Liver (tissue), 9 donors: ENCODE results near the gene CLPTM1L. TPM values are rescaled to one million over a fixed set of nuclear protein-coding genes. Genes with fewer than 3 reads are reported as not detected.
"Not testable (repeated sequence)": the region's sequence is repeated elsewhere in the genome, so short reads cannot be mapped to it uniquely, and the experiment has no call there.

Experiments used
- DNase-seq: peaks from one replicate; pipeline ENCODE4 v3.0.0-alpha.2; 2017; ENCODE audit warnings: low spot score
- H3K27ac ChIP-seq, 2 donors: one replicate each; pipeline ENCODE4 v1.7.0; 2013; ENCODE audit warnings: inconsistent platforms in 2 of 2, low read length in 2 of 2, control low read depth in 1 of 2, low read depth in 1 of 2, mild to moderate bottlenecking in 1 of 2
- H3K27me3 ChIP-seq, 4 donors: one replicate each; pipeline versions ENCODE4 v1.6.1 to v1.7.0; 2013; ENCODE audit warnings: low read length in 3 of 4, inconsistent platforms in 1 of 4, mild to moderate bottlenecking in 1 of 4, moderate library complexity in 1 of 4; ENCODE audit not compliant: control insufficient read depth in 4 of 4, insufficient read depth in 4 of 4
- H3K36me3 ChIP-seq, 4 donors: one replicate each; pipeline versions ENCODE4 v1.6.1 to v1.7.0; 2013; ENCODE audit warnings: low read length in 3 of 4, mild to moderate bottlenecking in 3 of 4, low read depth in 1 of 4, moderate library complexity in 1 of 4; ENCODE audit not compliant: control insufficient read depth in 4 of 4, insufficient read depth in 3 of 4
- H3K4me1 ChIP-seq, 4 donors: one replicate each; pipeline versions ENCODE4 v1.6.1 to v1.7.0; 2013; ENCODE audit warnings: low read length in 3 of 4, mild to moderate bottlenecking in 3 of 4, moderate library complexity in 1 of 4; ENCODE audit not compliant: control insufficient read depth in 4 of 4, insufficient read depth in 4 of 4
- H3K4me3 ChIP-seq, 3 donors: one replicate each; pipeline versions ENCODE4 v1.6.1 to v1.7.0; 2013; ENCODE audit warnings: low read length in 3 of 3, control low read depth in 1 of 3, low read depth in 1 of 3, mild to moderate bottlenecking in 1 of 3
- H3K9ac ChIP-seq, 2 donors: one replicate each; pipeline ENCODE4 v1.7.0; 2013; ENCODE audit warnings: low read length in 2 of 2, mild to moderate bottlenecking in 2 of 2, moderate library complexity in 2 of 2, control low read depth in 1 of 2, low read depth in 1 of 2
- H3K9me3 ChIP-seq, 4 donors: one replicate each; pipeline versions ENCODE4 v1.6.1 to v1.7.0; 2013; ENCODE audit warnings: low read length in 3 of 4; ENCODE audit not compliant: control insufficient read depth in 4 of 4
- CTCF ChIP-seq: fragments of 150-350 bp; IDR thresholded peaks from 2 replicates; pipeline ENCODE4 v1.5.1; 2017; ENCODE audit warnings: improper control_type of control experiment, low read depth, low read length; ENCODE audit not compliant: missing input control
- EGR1 ChIP-seq, 2 donors: IDR thresholded peaks; 2 replicates each; pipeline ENCODE4 v1.6.1; 2016 to 2018; ENCODE audit warnings: antibody characterized with exemption in 2 of 2, low read depth in 2 of 2
- FOXA1 ChIP-seq: IDR thresholded peaks from 2 replicates; pipeline ENCODE4 v1.6.1; 2016; ENCODE audit warnings: antibody characterized with exemption
- FOXA2 ChIP-seq: IDR thresholded peaks from 2 replicates; pipeline ENCODE4 v1.6.1; 2016; ENCODE audit warnings: antibody characterized with exemption
- HNF4A ChIP-seq, 2 donors: conservative IDR thresholded peaks; 2 replicates each; pipeline ENCODE4 v1.6.1; 2016; ENCODE audit warnings: antibody characterized with exemption in 2 of 2, mild to moderate bottlenecking in 2 of 2
- HNF4G ChIP-seq: IDR thresholded peaks from 2 replicates; pipeline ENCODE4 v1.6.1; 2016; ENCODE audit warnings: antibody characterized with exemption
- REST ChIP-seq: IDR thresholded peaks from 2 replicates; pipeline ENCODE4 v1.6.1; 2016; ENCODE audit warnings: antibody characterized with exemption, mild to moderate bottlenecking
- SP1 ChIP-seq: IDR thresholded peaks from 2 replicates; pipeline ENCODE4 v1.6.1; 2018; ENCODE audit warnings: antibody characterized with exemption, mild to moderate bottlenecking
- YY1 ChIP-seq: IDR thresholded peaks from 2 replicates; pipeline ENCODE4 v1.6.1; 2016; ENCODE audit warnings: antibody characterized with exemption, mild to moderate bottlenecking
- WGBS: extraction: QIAGEN DNeasy Blood & Tissue Kit; methylation state at CpG from one replicate; pipeline ENCODE4 v1.1.7; 2013; 5-methylcytosine and 5-hydroxymethylcytosine counted together
- polyA plus RNA-seq, 2 donors: library from polyadenylated mRNA; stranded (reverse) in 1 of 2; unstranded in 1 of 2; fragments of 200-250 nt in 1 of 2; fragments of >200 nt in 1 of 2; fragmentation: Nextera tagmentation in 1 of 2; extraction: Ambion mirVana in 1 of 2; gene quantifications; one replicate each; pipeline versions ENCODE4 v1.2.1 to v1.2.3, GENCODE V29; 2013 to 2015
- total RNA-seq, 2 donors: library from RNA; depleted of rRNA; stranded (reverse); fragments of >200 nt; gene quantifications; one replicate each; pipeline ENCODE4 v1.2.3, GENCODE V29; 2014
- donor health status: healthy.
- donor health status: healthy.
- donor health status: healthy.
- donor health status: healthy.
- donor health status: healthy.

Gene CLPTM1L
- total and polyA plus RNA-seq, 4 donors: 69.2 to 255 (median 146) TPM

GRCh38 chr5:1285883-1286291 is 59.0 kb downstream of the CLPTM1L start:
- Histone ChIP-seq H3K9me3 (no peaks in the 10 kb centered on the region), H3K4me3 (no peak overlapping the region), H3K9ac (no peak overlapping the region), H3K27me3 (no peaks in the 10 kb centered on the region), H3K4me1 (no peaks in the 10 kb centered on the region), H3K36me3 (no peaks in the 10 kb centered on the region), H3K27ac (no peak overlapping the region)
- 94% methylated on average over 25 of the region's 25 CpGs for WGBS
- TF ChIP-seq YY1 (no peak), REST (no peak), HNF4A (conservative IDR thresholded peaks at IDR 0.05) (no peak), HNF4G (no peak), SP1 (no peak), EGR1 (IDR thresholded peaks at IDR 0.05; ENCODE audit: low read depth in 2 of 2) (no peak)
- DNase-seq: peak; percentile 19

- no peaks in the 10 kb centered on the region for H3K27me3 ChIP-seq
- WGBS: 93% methylated on average over 12 of the region's 12 CpGs
- H3K27ac ChIP-seq: no peak overlapping the region
- no peaks in the 10 kb centered on the region for H3K4me1 ChIP-seq
- H3K36me3 ChIP-seq: no peaks in the 10 kb centered on the region
- H3K9me3 ChIP-seq: no peaks in the 10 kb centered on the region
- no peak overlapping the region for H3K9ac ChIP-seq
- TF ChIP-seq FOXA1: no peak
- TF ChIP-seq FOXA2: no peak
- no peak for TF ChIP-seq CTCF
- no peak for TF ChIP-seq HNF4A (conservative IDR thresholded peaks at IDR 0.05)
- no peak for DNase-seq
- no peak overlapping the region for H3K4me3 ChIP-seq
Observed at GRCh38 chr5:1285141-1285540, 59.8 kb downstream of the CLPTM1L start.

- not testable (repeated sequence) for DNase-seq, H3K27ac ChIP-seq, H3K4me1 ChIP-seq, H3K9ac ChIP-seq, H3K4me3 ChIP-seq, H3K9me3 ChIP-seq, H3K36me3 ChIP-seq, H3K27me3 ChIP-seq
- WGBS: 88% methylated on average over 27 of the region's 27 CpGs
Observed at GRCh38 chr5:1284336-1284970, 60.4 kb downstream of the CLPTM1L start.

- H3K9me3 ChIP-seq, H3K9ac ChIP-seq, DNase-seq, H3K4me1 ChIP-seq, H3K27me3 ChIP-seq, H3K36me3 ChIP-seq, H3K4me3 ChIP-seq, H3K27ac ChIP-seq: not testable (repeated sequence)
- WGBS: 90% methylated on average over 16 of the region's 16 CpGs
Observed at GRCh38 chr5:1283729-1284041, 61.2 kb downstream of the CLPTM1L start.

- not testable (repeated sequence) for H3K27ac ChIP-seq, H3K4me1 ChIP-seq, H3K9ac ChIP-seq, H3K4me3 ChIP-seq, H3K27me3 ChIP-seq, H3K9me3 ChIP-seq, H3K36me3 ChIP-seq, DNase-seq
- 93% methylated on average over 40 of the region's 40 CpGs for WGBS
Observed at GRCh38 chr5:1282993-1283728, 61.7 kb downstream of the CLPTM1L start.
